ENCODE data around the gene DEPDC5.

DNA sequence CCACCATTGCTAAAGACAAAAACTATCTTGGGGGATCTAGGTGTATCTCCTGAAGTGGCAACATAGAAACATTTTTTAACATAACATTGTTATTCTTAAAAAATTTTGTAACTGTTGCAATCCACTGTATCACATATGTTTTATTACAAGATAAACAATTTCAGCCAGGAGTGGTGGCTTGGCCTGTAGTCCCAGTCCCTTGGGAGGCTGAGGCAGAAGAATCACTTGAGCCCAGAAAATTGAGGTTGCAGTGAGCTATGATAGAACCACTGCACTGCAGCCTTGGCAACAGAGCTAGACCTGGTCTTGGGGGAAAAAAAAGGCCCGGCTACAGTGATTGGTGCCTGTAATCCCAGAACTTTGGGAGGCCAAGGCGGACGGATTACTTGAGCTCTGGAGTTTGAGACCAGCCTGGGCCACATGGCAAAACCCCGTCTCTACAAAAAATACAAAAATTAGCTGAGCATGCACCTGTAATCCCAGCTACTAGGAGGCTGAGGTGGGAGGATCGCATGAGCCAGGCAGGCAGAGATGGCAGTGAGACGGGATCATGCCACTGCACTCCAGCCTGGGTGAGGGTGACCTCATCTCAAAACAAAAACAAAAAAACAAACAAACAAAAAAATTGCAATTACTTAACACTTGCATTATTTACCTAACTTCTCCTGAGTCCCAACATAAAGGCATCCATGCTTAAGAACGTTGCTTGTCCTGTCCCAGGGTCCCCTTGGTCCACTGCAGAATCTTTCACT lies 1.5 kb upstream of the DEPDC5 start:
- TF ChIP-seq CTCF (conservative IDR thresholded peaks at IDR 0.05) = no peak
- no peak for TF ChIP-seq EZH2 (IDR thresholded peaks at IDR 0.05; ENCODE audit: low read depth)

Data from PC-9 (cell line).